HG03064 (cell line): ENCODE results near the gene ASRGL1.
"Not testable (repeated sequence)": the region's sequence is repeated elsewhere in the genome, so short reads cannot be mapped to it uniquely, and the experiment has no call there.

ENCODE experiments used
- ATAC-seq: cut with Tn5 transposase; IDR thresholded peaks from one replicate; pipeline ENCODE4 v1.9.1; 2021; ENCODE audit warnings: low read depth; ENCODE audit not compliant: unreplicated experiment

Gene ASRGL1

DNA sequence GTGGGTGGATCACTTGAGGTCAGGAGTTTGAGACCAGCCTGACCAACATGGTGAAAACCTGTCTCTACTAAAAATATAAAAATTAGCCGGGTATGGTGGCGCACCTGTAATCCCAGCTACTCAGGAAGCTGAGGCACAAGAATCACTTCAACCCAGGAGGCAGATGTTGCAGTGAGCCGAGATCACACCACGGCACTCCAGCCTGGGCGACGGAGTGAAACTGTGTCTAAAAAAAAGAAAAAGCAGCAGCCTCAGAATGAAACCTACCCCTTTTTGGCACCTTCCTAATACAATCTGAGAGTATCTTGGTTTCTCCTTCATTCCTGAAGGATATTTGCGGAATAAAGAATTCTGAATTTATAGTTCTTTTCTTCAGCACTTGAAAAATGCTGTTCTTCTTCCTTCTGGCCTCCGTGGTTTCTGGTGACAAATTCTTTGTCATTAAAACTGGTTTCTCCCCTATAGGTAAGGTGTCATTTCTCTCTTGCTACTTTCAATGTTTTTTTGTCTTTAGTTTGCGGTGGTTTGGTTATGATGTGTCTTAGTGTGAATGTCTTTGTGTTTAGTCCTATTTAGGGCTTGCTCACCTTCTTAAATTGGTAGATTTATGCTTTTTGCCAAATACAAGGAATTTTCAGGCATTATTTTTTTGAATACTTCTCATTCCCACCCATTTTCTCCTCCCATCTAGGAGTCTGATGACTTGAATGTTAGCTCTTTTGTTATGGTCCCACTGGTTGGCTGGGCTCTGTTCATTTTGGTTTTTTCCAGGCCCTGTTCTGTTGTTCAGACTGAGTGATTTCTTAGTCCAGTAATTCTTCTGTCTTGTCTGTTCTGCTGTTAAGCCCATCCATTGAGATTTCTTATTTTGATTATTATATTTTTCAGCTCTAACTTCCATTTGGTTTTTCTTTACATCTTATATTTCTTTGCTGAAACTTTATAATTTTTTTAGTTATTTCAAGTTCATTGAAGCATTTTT is 15.4 kb downstream of the ASRGL1 start:
- peak; percentile 79 for ATAC-seq

DNA sequence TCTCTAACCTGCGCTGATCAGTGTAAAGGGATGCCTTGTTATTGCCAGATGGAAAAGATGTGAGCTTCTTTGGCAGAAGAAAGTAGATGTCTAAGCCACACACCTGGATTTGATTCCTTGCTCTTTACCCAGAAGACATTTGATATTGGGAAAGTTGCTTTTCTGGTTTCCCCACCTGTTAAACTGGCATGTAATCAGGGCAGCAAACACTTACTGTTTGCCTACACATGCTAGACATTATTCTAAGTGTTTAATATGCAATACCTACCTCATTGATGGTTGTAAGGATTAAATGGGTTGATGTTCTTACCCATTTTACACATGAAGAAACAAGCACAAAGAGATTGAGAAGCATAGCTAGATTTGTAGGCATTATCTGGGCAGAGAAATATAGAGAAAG is 16.6 kb downstream of the ASRGL1 start:
- no peak for ATAC-seq

DNA sequence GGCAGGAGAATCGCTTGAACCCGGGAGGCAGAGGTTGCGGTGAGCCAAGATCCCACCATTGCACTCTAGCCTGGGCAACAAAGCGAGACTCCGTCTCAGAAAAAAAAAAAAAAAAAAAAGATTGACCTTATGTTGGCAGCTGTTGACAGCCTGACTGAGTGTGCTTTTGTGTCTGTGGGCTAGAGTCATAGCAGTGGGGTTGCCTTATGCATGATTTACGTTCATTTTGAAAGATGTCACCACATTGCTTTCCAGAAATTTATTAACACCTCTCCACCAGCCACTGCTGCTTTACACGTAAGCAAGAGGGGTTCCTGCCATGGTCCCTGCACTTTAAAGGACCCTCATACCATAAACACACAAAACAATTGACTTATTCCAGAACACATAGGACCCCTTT is 21.0 kb downstream of the ASRGL1 start:
- no peak for ATAC-seq

DNA sequence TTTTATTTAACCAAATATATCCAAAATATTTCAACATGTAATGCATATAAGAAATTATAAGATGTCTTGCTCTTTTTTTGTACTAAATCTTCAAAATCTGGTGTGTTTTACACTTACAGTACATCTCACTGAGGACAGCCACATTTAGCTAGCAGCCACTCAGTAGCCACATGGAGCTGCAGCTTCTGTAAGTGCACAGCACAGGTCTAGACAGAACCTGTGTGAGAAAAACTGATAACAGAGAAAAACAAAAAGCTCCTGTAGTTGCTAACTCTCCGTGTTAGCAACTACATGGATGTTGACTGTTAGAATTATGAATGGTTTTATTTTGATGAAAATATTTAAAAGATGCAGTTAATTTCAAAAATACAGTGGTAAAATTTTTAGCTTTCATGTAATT is 22.2 kb downstream of the ASRGL1 start:
- no peak for ATAC-seq

DNA sequence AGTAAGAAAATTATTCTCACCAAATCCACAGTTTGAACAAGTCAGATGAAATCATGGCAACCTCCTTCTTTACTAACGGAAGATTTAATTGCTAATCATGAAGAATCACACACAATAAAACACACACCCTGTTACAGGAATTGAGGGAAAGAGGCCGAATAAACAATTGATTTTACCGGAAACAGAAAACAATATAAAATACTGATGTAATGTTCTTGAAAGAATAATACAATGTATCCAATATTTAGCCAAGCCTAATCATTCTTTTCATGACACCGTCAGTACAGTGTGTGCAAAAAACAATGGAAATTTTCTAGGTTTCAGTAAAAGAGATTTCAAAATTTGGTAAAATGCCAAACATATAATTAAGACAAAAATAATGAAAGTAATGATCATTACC is 23.4 kb downstream of the ASRGL1 start:
- ATAC-seq: no peak

DNA sequence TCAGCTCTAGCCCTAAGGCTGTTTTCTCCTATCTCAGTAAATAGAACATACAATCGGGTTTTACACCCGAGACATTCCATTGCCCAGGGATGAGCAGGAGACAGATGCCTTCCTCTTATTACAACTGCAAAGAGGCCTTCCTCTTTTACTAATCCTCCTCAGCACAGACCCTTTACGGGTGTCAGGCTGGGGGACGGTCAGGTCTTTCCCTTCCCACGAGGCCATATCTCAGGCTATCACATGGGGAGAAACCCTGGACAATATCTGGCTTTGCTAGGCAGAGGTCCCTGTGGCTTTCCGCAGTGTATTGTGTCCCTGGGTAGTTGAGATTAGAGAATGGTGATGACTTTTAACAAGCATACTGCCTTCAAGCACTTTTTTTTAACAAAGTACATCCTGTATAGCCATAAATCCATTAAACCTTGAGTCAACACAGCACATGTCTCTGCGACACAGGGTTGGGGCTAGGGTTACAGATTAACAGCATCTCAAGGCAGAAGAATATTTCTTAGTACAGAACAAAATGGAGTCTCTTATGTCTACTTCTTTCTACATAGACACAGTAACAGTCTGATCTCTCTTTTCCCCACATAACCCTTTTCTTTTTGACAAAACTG is 31.7 kb downstream of the ASRGL1 start:
- ATAC-seq: not testable (repeated sequence)

DNA sequence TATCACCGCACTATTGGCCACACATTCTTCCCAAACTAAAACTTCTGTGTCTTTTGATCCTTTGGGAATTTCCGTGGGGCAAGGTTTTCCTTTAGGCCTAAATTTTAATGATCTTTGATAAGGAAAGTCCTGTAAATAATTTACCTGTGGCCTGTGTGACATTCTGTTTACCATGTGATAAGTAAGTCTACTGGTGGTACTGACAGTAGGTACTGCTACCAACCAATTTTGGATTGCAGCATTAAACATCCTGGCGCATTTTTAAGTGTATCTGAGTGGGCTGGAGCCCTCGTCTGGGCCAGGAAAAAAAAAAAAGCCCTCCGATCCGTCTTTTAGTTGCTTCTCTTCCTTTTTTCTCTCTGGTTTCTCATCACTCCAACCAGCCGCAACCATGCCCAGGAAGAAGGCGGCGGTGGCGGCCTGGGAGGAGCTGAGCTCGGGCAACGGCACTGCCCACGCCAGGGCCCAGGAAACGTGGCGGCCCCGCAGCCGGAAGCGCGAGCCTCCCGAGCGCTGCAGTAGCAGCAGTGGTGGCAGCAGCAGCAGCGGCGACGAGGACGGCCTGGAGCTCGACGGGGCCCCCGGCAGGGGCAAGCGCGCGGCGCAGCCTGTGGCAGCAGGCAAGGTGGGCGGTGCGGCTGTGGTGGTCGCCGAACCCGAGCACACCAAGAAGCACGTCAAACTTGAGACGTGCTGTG is 33.6 kb downstream of the ASRGL1 start:
- no peak for ATAC-seq

DNA sequence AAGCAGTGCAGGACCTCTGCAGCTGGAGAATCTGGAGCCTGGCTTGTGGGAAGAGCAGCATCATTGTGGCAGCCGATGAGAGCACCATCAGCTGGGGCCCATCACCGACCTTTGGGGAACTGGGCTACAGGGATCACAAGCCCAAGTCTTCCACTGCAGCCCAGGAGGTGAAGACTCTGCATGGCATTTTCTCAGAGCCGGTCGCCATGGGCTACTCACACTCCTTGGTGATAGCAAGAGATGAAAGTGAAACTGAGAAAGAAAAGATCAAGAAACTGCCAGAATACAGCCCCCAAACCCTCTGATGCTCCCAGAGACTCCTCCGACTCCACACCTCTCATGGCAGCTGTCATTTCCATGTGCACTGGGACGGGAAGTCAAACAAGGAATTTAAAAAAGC is 35.6 kb downstream of the ASRGL1 start:
- no peak for ATAC-seq

DNA sequence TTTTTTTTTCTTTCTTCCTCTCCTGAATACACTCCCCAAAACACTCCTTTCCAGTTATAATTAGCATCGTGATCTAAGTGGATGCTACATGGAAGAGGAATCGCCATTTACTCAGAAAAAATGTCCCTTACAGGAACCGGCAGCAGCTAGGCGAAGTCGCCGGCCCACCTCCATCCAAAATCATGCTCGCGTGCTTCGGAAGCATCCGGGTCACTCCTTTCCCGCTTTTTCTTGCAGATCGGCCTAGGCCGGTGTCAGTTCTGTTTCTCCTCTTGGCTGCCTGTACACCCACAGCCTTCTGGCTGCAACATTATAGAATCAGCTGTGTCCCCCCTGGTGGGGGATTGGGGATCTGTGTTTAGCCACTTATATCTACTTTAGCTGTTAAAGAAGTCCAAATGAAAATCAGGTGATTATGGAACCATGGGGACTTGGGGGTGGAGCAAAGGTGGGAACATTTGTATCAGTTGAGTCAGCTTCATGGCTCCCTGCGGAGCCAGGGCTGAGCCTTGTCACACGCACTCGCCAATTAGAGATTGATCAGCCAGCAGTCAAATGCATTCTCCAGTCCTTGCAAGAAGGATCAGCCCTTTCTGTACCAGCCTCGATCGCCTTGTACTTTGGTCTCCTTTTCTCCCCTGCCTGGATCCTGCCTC is 36.3 kb downstream of the ASRGL1 start:
- ATAC-seq: no peak

DNA sequence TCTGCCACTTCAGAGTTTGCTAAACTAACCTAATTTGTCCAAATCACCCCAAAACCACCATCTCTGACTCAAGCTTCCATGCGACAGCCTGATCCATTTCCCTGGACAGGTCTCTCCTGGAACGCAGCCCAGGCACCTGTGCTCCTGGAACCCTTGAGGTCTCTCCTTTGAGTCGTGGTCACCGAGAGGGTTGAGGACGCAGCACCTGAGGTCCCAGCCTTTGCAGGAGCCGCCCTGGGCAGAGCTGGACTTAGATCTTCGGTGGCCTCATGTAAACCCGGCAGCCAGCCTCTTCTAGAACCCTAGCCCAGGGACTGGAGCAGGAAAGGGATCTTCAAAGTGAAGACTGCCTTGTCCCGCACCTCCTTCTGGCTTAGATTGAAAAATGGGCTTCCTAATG is 37.6 kb downstream of the ASRGL1 start:
- no peak for ATAC-seq

DNA sequence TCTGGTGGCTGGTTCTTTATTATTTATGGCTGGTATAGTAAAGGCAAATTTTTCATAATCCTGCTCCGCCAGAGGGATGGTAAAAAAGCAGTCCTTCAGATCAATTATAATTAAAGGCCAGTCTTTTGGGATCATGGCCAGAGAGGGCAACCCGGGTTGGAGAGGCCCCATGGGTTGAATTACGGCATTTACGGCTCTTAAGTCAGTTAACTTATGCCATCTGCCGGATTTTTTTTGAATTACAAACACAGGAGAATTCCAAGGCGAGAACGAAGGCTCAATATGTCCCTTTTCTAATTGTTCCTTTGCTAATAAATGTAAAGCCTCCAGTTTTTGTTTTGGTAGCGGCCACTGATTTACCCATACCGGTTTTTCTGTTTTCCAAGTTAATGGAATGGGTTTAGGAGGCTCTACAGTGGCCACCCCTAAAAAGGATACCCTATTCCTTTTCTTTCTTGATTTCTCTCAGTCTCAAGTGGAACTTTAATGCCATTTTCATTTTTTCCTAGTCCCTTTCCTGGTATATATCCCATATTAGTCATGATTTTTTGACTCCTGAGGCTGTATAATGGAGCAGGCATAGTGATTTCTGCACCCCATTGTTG is 41.3 kb downstream of the ASRGL1 start:
- not testable (repeated sequence) for ATAC-seq

DNA sequence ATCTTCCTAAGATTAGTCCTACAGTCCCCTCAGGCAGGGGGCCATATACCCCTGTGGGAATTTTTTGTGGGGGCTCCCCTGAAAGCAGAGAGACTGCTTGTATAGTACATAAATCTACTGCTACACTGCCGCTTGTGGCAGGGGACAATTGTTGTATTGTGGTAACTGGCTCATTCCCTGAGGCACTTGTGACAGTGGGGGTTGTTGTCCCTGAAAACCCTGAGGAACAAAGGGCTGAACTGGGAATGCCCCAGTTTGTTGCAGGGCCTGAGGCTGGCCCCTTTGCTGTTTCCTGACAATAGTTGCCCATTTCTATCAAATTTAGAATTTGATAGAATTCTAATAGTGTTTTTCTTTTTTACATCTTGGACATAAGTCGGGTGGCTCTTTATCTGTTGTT is 42.3 kb downstream of the ASRGL1 start:
- not testable (repeated sequence) for ATAC-seq

DNA sequence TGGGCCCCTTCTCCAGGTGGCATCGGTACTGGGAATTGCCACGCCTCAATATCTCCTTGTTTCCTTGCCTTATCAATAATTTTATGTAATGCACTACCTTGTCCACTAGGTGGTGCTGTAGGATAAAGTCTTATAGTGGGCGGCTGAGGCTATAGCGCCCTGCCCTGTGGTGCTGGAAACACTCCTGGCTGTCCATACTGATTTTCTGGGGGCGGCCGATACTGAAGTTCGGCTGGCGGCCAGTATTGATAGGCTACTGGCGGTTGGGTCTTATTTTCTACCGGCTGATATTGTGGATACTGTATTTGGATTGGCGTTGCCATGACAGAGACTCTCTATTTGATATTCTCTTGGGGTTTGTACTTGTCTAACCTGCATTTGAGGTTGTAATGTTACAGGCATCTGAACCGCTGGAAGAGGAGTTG is 43.6 kb downstream of the ASRGL1 start:
- not testable (repeated sequence) for ATAC-seq

DNA sequence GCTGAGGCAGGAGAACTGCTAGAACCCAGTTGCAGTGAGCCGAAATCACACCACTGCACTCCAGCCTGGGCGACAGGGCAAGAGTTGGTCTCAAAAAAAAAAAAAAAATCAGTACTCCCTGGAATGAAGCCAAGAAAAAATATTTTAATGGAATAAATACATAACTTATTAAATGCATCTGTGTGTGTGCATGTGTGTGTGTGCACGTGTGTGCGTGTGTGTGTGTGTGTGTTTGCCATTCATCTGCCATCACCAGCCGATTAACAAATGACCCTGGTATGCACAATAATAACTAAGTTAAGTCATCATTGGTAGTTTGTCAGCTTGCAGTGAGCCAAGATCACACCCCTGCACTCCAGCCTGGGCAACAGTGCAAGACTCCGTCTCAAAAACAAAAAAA is 46.6 kb downstream of the ASRGL1 start:
- no peak for ATAC-seq

DNA sequence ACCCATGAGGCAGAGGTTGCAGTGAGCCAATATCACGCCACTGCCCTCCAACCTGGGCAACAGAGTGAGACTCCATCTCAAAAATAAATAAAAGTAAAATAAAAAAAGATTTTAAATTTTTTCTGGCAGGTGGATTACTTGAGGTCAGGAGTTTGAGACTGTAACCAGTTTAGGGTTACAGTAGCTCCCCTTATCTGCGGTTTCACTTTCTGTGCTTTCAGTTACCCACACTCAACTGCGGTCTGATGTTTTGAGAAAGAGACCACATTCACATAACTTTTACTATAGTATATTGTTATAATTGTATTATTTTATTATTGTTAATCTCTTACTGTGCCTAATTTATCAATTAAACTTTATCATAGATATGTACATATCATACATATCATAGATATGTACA is 48.8 kb downstream of the ASRGL1 start:
- not testable (repeated sequence) for ATAC-seq

DNA sequence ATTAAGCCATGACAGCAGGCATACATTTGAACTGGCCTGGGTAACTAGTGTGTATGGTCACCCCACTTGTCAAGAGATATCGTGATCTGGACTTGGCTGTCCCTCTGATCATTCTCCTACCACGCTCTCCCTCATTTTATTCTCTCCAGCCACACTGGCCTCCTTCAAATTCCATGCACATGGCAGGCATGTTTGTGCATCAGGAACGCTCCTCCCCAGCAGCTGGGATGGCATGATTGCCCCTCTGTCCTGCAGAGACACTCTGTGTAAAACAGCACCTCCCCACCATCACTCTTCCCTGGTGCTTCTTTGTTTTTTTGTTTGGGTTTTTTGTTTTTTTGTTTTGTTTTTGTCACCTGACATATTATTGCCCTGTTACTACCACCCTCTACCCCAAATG is 50.1 kb downstream of the ASRGL1 start:
- ATAC-seq: no peak

DNA sequence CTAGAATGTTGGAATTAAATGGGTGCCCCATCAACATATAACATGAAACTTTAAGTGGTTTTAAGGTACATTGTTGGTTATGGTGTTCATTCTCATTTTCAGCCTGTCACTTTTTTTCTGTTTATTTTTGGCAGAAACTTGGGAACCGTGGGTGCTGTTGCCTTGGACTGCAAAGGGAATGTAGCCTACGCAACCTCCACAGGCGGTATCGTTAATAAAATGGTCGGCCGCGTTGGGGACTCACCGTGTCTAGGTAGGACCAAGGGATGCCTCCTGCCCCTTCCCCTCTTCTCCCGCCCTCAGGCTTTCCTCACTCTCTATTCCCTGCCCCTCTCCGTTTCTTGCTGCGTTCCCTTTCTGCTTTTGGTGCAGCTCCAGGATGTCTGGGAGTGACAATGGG is 51.8 kb downstream of the ASRGL1 start:
- no peak for ATAC-seq

DNA sequence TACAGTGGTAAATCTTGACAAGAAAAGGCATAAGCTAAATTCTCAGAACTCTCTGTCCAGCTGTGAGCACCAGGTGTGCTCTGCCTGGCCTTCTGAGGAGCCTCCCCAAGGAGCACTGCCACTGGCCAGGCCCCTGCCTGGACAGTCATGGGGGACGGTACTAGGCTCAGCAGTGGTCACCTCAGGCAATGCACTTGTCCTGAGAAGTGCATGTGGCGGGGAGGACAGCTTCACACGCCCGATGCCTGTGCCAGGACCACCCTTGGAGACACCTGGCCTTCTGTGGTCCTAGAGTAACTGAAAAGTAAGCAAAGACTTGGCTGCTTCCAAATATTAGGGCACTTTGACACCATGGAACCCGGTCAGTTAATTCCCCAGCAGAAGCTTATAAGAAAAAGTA is 53.0 kb downstream of the ASRGL1 start:
- no peak for ATAC-seq

DNA sequence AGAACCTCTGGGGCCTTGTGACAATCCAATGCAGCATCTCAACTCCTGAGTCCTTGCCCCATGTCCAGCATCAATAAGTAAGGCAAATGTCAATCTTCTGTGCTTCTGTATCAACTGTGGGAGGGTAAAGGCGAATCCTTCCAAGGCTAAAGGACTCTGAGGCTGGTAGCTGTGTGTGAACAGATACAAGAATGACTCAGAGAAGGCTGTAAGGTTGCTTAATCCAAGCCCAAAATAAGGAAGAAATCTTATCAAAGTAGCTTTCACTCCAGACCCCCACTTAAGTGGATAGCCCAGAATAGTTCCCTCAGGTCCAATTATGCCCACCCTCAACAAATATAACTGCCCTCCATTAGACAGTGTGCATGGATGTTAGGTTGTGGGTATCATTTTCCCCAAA is 53.5 kb downstream of the ASRGL1 start:
- ATAC-seq: no peak

DNA sequence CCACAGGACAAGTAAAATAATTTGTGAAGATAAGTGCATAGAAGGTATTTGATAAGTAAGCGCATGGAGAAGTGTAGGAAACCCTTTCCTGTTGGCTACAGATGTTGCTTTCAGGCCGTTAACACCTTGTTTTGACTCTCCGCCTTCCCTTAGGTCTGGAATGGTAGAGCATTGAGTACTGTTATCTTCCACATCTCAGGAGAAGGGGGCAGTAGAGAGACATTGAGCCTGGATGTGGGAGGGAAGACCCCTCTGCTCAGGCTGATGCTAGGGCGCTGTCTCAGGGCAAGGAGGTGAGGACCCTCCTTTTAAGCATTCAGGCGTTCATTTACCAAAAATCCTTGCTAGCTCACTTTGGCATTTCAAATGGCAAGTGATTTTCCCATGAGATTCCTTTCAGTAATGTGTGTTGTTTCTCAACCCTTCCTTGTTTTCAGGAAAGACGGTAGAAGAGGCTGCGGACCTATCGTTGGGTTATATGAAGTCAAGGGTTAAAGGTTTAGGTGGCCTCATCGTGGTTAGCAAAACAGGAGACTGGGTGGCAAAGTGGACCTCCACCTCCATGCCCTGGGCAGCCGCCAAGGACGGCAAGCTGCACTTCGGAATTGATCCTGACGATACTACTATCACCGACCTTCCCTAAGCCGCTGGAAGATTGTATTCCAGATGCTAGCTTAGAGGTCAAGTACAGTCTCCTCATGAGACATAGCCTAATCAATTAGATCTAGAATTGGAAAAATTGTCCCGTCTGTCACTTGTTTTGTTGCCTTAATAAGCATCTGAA is 54.6 kb downstream of the ASRGL1 start:
- no peak for ATAC-seq
